SJSA1 (cell line): ENCODE results near the gene DOP1B. TPM values are rescaled to one million over a fixed set of nuclear protein-coding genes. Genes with fewer than 3 reads are reported as not detected.

Experiments
- DNase-seq, 2 experiments: peaks; one replicate each; pipeline ENCODE4 v3.0.0-alpha.2; 2015 to 2020; ENCODE audit warnings: low spot score in 2 of 2, low read depth in 1 of 2
- H3K27ac ChIP-seq: fragments of 250-450 bp; sonication (Bioruptor Pico); 2 replicates; pipeline ENCODE4 v1.5.1; 2020; ENCODE audit warnings: mild to moderate bottlenecking, moderate library complexity
- H3K27me3 ChIP-seq: fragments of 250-450 bp; sonication (Bioruptor Pico); replicated peaks from 2 replicates; pipeline ENCODE4 v1.5.1; 2020; ENCODE audit warnings: mild to moderate bottlenecking, moderate library complexity
- H3K36me3 ChIP-seq: fragments of 250-450 bp; sonication (Bioruptor Pico); 2 replicates; pipeline ENCODE4 v1.5.1; 2020; ENCODE audit warnings: mild to moderate bottlenecking
- H3K4me1 ChIP-seq: fragments of 250-450 bp; sonication (Bioruptor Pico); replicated peaks from 2 replicates; pipeline ENCODE4 v1.6.1; 2021; ENCODE audit warnings: mild to moderate bottlenecking
- H3K4me3 ChIP-seq: fragments of 250-450 bp; sonication (Bioruptor Pico); 2 replicates; pipeline ENCODE4 v1.5.1; 2020; ENCODE audit warnings: mild to moderate bottlenecking
- H3K9me3 ChIP-seq: fragments of 250-450 bp; sonication (Bioruptor Pico); replicated peaks from 2 replicates; pipeline ENCODE4 v1.5.1; 2020; ENCODE audit warnings: mild to moderate bottlenecking
- total RNA-seq: library from RNA; depleted of rRNA; stranded (reverse); fragments of >200 nt; shearing (Covaris generic); gene quantifications from 2 replicates; pipeline ENCODE4 v1.2.3, GENCODE V29; 2014; rRNA removed

DOP1B gene
- total RNA-seq: 1.4 and 5.7 TPM in 2 replicates

- H3K4me1 ChIP-seq: peaks cover 6% of the 10 kb centered on the region
- H3K36me3 ChIP-seq: 0 out of 2 replicates have a peak, but pooled peaks cover 3% of the 10 kb centered on the region
- no peak for DNase-seq
- no peak within 1 kb of the TSS for H3K27ac ChIP-seq
- peak within 1 kb of the TSS; percentile 84 for H3K4me3 ChIP-seq
- H3K27me3 ChIP-seq: no peaks in the 10 kb centered on the region
- H3K9me3 ChIP-seq: no peaks in the 10 kb centered on the region
Observed at GRCh38 chr21:36156815-36157670, at the start of gene DOP1B. Gene DOP1B, plus strand, starts transcription at chr21:36156824. Its CDS starts 7,910 bp downstream, at chr21:36164734.

DNA sequence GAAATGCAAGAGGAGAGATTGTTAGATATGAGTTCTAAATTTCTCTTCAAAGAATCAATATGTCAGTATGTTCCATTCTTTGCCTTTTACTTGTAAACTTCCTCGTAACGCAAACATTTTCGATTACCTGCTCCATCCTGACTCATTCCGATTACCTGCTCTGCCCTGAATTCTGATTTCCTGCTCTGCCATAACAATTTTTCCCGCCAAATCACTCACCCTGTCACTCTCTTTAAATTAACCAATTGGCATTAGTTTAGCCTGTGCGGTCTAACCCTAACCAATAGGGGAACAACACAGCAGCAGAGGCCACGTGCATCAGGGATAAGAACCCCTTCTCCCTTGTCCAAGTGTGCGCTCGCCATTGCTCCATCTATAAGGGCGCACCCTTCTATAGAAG is 46.8 kb upstream of the DOP1B start:
- H3K4me1 ChIP-seq: peaks cover 23% of the 10 kb centered on the region
- H3K9me3 ChIP-seq: no peaks in the 10 kb centered on the region
- H3K27ac ChIP-seq: no peak overlapping the region
- no peaks in the 10 kb centered on the region for H3K27me3 ChIP-seq
- no peaks in the 10 kb centered on the region for H3K36me3 ChIP-seq
- H3K4me3 ChIP-seq: no peak overlapping the region
- DNase-seq: no peak

DNA sequence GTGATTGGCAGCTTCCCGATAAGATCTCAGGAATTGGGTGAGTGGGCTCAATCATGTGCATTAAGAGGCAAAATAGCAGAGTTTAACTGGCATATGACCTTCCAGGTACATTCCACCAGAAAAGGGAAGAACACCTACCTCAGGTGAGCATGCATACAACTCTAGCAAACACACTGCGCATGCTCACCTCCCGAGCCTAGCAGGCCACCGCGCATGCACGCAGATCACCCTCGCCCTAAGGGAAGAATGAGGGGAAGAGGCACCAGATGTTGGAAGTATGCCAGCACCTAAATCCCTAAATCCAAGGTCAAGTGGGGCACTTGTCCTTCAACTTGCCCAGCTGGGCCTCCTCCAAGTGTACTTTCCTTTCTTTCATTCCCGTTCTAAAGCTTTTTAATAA is 45.4 kb upstream of the DOP1B start:
- no peak overlapping the region for H3K27ac ChIP-seq
- no peaks in the 10 kb centered on the region for H3K36me3 ChIP-seq
- peaks cover 9% of the 10 kb centered on the region for H3K4me1 ChIP-seq

DNA sequence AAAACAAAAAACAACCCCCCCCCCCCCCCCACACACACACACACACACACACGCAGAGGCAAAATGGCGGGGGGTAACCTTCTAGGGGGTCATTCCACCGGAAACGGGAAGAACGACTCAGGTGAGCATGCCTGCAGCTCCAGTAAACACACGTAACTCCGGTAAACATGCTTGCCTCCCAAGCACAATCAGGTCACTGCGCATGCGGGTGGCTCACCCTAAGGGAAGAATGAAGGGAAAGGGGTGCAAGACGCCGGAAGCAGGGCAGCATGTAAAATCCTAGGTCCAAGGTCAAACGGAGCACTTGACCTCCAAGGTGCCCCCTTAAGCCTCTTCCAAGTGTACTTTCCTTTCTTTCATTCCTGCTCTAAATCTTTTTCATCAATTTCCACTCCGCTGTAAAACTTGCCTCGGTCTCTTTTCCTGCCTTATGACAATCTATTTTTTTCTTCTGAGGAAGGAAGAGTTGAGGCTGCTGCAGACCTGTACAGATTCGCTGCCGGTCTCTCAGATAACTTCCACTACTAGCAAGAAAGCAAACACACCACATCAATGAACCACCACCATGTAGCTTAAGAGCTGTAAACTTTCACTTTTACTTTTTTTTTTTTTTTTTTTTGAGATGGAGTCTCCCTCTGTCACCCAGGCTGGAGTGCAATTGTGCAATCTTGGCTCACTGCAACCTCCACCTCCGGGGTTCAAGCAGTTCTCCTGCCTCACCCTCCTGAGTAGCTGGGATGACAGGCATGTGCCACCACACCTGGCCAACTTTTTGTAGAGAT is 42.8 kb upstream of the DOP1B start:
- Histone ChIP-seq H3K4me1 (peaks cover 14% of the 10 kb centered on the region), H3K4me3 (no peak overlapping the region), H3K36me3 (peaks cover 3% of the 10 kb centered on the region; the same call in 1 of the 2 replicates), H3K9me3 (0 out of 2 replicates have a peak, but pooled peaks cover 4% of the 10 kb centered on the region), H3K27ac (no peak overlapping the region), H3K27me3 (no peaks in the 10 kb centered on the region)
- no peak for DNase-seq

More for the DNA sequence above, 45.4 kb upstream of the DOP1B start:
- Histone ChIP-seq H3K4me3 (no peak overlapping the region), H3K9me3 (no peaks in the 10 kb centered on the region), H3K27me3 (no peaks in the 10 kb centered on the region)
- DNase-seq: no peak

DNA sequence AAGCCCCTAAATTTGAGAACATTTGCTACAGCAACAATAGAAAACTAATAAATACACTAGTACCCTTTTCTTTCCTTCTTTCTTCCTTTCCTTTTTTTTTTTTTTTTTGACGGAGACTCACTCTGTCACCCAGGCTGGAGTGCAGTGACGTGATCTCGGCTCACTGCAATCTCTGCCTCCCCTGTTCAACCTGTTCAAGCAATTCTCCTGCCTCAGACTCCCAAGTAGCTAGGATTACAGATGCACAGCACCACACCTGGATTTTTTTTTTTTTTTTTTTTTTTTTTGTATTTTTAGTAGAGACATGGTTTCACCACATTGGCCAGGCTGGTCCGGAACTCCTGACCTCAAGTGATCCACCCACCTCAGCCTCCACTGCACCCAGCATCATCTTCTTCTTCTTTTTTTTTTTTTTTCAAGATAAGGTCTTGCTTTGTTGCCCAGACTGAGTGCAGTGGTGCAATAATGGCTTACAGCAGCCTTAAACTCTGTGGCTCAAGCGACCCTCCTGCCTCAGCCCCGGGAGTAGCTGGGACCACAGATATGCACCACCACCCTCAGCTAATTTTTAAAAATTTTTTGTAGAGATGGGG is 41.4 kb upstream of the DOP1B start:
- H3K4me3 ChIP-seq: no peak overlapping the region
- no peak overlapping the region for H3K27ac ChIP-seq
- no peaks in the 10 kb centered on the region for H3K27me3 ChIP-seq
- 0 out of 2 replicates have a peak, but pooled peaks cover 4% of the 10 kb centered on the region for H3K9me3 ChIP-seq
- peaks cover 18% of the 10 kb centered on the region for H3K4me1 ChIP-seq
- DNase-seq: no peak
- peaks cover 3% of the 10 kb centered on the region; the same call in 1 of the 2 replicates for H3K36me3 ChIP-seq

DNA sequence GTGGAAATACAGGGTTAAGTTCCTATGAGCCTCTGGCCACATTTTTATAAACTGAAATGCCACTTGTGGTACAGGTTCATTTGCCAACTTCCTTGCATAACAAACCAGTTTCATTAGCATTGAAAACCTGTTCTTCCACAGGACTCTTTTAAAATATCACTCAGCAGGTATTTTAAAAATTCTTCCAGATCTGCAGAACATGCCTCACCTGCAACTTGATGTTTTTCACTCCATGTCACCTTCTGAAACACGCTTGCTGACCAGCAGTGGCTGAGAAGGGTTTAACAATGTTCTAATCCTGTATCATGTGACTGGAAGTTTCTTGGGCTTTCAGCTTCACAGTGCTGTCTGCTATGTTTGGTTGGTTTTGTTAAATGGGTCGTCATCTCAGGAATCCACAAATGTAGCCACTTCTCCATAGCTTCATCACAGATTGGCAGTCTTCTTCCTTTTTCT is 39.3 kb upstream of the DOP1B start:
- DNase-seq: no peak
- Histone ChIP-seq H3K4me1 (peaks cover 28% of the 10 kb centered on the region), H3K4me3 (no peak overlapping the region), H3K9me3 (0 out of 2 replicates have a peak, but pooled peaks cover 4% of the 10 kb centered on the region), H3K27ac (no peak overlapping the region), H3K27me3 (no peaks in the 10 kb centered on the region), H3K36me3 (peaks cover 3% of the 10 kb centered on the region; the same call in 1 of the 2 replicates)

DNA sequence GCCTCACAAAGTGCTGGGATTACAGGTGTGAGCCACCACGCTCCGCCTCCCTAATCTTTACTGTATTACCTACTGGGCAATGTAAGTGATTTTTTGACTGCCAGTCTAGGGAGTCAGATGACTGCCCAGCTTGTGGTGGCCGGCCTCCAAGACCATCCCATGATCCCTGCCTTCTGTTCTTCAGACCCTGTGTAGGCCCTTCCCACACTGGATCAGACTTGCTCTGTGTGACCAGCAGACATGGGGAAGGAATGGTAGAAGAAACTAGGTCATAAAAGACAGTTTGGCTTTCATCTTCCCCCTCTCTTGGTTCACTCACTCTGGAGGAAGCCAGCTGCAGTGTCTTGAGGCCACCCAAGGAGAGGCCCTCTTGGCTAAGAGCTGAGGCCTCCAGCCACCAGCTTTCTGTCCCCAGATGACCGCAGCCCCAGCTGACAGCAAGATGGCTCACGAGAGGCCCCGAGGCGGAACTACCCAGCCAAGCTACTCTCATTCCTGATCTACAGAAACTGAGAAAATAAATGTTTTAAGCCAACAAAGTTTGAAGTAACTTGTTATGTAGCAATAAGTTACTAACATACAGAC is 36.2 kb upstream of the DOP1B start:
- DNase-seq: peak; percentile 80 to 90
- Histone ChIP-seq H3K9me3 (0 out of 2 replicates have a peak, but pooled peaks cover 4% of the 10 kb centered on the region), H3K4me1 (peaks cover 23% of the 10 kb centered on the region), H3K27ac (no peak overlapping the region), H3K27me3 (no peaks in the 10 kb centered on the region), H3K36me3 (peaks cover 3% of the 10 kb centered on the region; the same call in 1 of the 2 replicates), H3K4me3 (no peak overlapping the region)

GRCh38 chr21:36122977-36123376 is 33.6 kb upstream of the DOP1B start:
- H3K36me3 ChIP-seq: no peaks in the 10 kb centered on the region
- no peaks in the 10 kb centered on the region for H3K9me3 ChIP-seq
- no peaks in the 10 kb centered on the region for H3K27me3 ChIP-seq
- peaks cover 44% of the 10 kb centered on the region for H3K4me1 ChIP-seq
- no peak overlapping the region for H3K4me3 ChIP-seq
- no peak for DNase-seq
- no peak overlapping the region for H3K27ac ChIP-seq

- H3K27ac ChIP-seq: no peak overlapping the region
Observed at GRCh38 chr21:36124395-36124794, 32.2 kb upstream of the DOP1B start.

DNA sequence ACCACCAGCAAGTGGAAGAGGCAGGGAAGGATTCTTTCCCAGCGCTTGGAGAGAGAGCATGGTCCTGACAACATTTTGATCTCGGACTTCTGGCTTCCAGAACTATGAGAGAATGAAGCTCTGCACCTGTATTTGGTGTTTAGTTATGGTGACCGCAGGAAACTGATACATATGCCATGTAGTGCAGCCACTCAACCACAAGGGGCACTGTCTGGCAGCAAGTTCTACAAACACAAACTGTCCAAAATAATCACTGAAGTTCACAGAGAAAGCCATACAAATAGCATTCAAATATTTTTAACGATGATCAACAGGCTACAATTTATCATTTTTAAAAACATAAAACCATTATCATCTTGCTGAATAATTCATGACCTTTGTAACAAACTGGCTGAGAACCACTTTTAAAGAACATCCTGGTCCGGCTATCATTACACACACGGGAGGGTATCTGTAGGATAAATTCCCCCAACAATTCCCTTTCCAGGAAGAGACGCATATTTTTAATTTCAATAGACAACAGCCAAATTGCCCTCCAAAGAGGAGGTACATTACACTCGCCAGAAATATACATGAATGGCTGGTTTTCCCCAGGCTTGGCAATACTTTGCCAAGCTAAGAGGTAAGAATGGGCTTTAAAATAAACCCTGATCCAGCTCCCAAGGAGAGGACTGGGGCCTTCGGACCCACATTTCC is 31.0 kb upstream of the DOP1B start:
- Histone ChIP-seq H3K4me1 (peaks cover 49% of the 10 kb centered on the region), H3K27ac (no peak overlapping the region), H3K36me3 (no peaks in the 10 kb centered on the region), H3K27me3 (no peaks in the 10 kb centered on the region), H3K9me3 (no peaks in the 10 kb centered on the region), H3K4me3 (no peak overlapping the region)
- no peak for DNase-seq

More at GRCh38 chr21:36124395-36124794, 32.2 kb upstream of the DOP1B start:
- H3K27me3 ChIP-seq: no peaks in the 10 kb centered on the region
- no peaks in the 10 kb centered on the region for H3K9me3 ChIP-seq
- H3K36me3 ChIP-seq: no peaks in the 10 kb centered on the region
- no peak for DNase-seq
- no peak overlapping the region for H3K4me3 ChIP-seq
- H3K4me1 ChIP-seq: peaks cover 53% of the 10 kb centered on the region

GRCh38 chr21:36126208-36126565 is 30.4 kb upstream of the DOP1B start:
- no peak for DNase-seq
- Histone ChIP-seq H3K27ac (no peak overlapping the region), H3K9me3 (no peaks in the 10 kb centered on the region), H3K4me1 (peaks cover 45% of the 10 kb centered on the region), H3K27me3 (no peaks in the 10 kb centered on the region), H3K36me3 (no peaks in the 10 kb centered on the region), H3K4me3 (no peak overlapping the region)

GRCh38 chr21:36126621-36127110 is 30.0 kb upstream of the DOP1B start:
- H3K27me3 ChIP-seq: no peaks in the 10 kb centered on the region
- H3K36me3 ChIP-seq: no peaks in the 10 kb centered on the region
- no peak for DNase-seq
- H3K4me3 ChIP-seq: no peak overlapping the region
- no peaks in the 10 kb centered on the region for H3K9me3 ChIP-seq
- no peak overlapping the region for H3K27ac ChIP-seq
- peaks cover 43% of the 10 kb centered on the region for H3K4me1 ChIP-seq
